Hippocampal formation (tissue), 2 donors: Measurements from ENCODE around the gene SDHA.
"Not testable (repeated sequence)": the region's sequence is repeated elsewhere in the genome, so short reads cannot be mapped to it uniquely, and the experiment has no call there.

Source experiments
- DNase-seq, 2 donors: peaks; one replicate each; lab custom pipeline; 2025; lab: John Stamatoyannopoulos, UW

SDHA gene

GRCh38 chr5:300691-301435 is 82.7 kb downstream of the SDHA start:
- not testable (repeated sequence) for DNase-seq

- not testable (repeated sequence) for DNase-seq
Observed at GRCh38 chr5:302416-302815, 84.3 kb downstream of the SDHA start.

- DNase-seq = no peak
Observed at GRCh38 chr5:302966-303365, 84.8 kb downstream of the SDHA start.

- DNase-seq = not testable (repeated sequence)
Observed at GRCh38 chr5:303741-304140, 85.6 kb downstream of the SDHA start.

- DNase-seq = no peak
Observed at GRCh38 chr5:305050-305449, 86.9 kb downstream of the SDHA start.

GRCh38 chr5:305459-305858 is 87.3 kb downstream of the SDHA start:
- no peak for DNase-seq

GRCh38 chr5:306011-306805 is 88.1 kb downstream of the SDHA start:
- DNase-seq = no peak
